NCI-H1436 (cell line): Measurements from ENCODE around the gene RINT1.

Source experiments
- DNase-seq: peaks from one replicate; lab custom pipeline; 2025; lab: John Stamatoyannopoulos, UW

Gene RINT1

DNA sequence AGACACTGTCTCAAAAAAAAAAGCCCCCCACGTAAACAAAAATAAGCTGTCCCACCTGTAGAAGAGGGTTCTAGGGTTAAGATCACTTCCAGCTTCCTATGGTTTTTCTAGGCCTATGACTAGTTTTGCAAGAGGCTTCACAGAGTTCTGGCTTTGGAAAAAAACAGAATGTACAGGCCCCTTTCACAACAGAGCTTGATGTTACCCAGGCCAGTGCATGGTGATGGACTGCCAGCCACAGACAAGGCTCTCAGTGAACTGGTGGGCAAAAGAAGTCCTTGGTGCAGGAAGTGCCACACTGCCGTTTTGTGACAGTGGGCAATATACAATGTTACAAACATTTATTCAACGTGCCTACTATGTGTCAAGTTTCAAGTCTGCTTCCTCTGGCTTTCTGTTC, 67.5 kb downstream of the RINT1 start:
- no peak for DNase-seq

- no peak for DNase-seq
Observed at GRCh38 chr7:105600720-105601550, 68.9 kb downstream of the RINT1 start.

GRCh38 chr7:105602325-105603305, 70.6 kb downstream of the RINT1 start:
- DNase-seq, result no peak

- DNase-seq, result no peak
Observed at GRCh38 chr7:105610165-105610930, 78.3 kb downstream of the RINT1 start.

DNA sequence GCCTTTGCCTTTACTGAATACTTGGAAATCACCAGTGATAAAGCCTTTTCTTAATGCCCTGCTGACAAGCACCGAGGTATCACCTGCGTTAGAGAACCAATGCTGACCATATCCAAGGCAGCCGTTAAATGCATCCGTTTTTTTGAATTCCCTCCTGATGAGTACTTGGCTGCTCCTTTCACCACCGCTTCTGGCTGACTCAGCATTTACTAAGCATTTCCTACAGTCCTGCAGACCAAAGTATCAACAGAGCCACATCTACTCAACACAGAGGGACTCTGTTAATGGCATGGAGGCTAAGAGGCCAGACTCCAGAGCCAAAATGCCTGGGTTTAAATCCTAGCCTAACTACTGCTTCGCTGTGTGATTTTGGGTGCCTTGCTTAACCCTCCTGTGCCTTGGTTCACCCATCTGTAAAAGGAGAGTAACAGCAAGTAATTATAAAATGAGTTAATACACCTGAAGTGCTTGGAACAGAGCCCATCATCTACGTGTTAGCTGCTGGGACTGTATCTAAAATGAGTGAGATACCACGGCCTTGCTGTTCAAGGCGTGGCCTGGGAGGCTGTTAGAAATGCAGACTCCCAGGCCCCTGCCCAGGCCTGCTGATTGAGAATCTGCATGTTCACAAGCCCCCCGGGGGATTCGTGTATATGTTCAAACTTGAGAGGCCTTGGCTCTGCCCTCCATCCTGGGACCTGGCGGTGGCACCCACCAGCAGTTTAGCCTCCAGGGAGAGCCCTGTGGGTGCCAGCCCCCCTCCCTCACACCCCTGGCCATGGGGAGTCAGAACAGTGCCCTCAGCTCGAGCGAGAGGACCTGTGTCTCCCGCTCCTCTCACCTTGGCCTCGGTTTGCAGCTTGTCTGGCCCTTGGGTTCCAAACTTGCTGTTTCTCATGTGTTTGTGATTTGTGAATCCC, 80.1 kb downstream of the RINT1 start:
- DNase-seq, result no peak

- no peak for DNase-seq
Observed at GRCh38 chr7:105612806-105613205, 80.8 kb downstream of the RINT1 start.

DNA sequence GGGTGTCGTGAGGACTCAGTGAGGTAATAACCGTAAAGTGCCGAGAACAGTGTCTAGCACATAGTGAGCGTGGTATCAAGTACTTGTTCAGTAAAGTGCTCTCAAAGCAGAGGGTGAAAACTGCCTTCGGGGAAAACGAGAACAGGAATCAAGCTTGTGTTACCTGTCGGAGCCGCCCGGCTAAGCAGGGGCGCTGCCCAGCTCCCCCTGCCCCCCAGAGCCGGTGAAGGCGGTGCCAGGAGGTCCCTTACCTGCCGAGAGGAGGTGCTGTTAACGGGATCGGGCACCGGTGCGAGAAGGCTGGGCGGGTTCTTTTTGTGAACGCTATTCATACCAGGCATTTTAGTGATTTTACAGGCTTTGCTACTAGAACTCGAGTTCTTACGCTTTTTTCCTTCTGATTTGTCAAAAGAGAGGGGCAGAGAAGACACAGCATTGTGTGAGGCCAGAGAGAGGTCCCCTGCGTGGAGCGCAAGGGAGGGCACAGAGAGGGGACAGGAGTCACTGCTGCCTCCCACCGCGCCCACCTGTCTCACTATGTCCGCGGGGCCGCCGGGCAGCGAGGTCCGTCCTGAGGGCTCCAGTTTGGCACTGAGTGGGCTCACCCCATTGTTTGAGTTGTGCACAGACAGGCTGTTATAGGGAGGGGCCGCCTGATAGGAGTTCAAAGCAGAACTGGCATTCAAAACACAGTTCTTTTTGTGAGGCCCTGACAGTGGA, 81.8 kb downstream of the RINT1 start:
- no peak for DNase-seq

DNA sequence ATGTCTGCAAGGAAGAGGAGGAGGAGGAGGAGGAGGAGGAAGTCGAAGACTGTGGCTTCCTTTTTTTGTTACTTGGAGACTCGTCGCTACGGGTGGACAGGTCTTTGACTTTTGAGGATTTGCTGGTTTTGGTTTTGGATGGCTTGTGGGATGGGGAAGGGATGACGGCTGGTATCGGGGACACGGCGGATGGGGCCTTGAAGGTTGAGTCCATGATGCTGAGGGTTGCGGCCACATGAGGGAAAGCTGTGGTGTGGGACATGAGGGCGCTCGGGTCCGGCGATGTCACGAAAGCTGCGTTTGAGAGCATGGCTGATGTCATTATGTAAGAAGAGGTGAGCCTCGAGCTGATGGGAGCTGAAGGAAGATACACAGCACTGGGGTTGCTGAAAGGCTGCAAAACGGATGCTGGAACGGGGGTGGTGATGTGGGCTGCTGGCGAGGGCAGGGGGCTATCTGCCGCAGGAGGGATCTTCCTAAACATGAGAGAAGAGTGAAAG, 82.4 kb downstream of the RINT1 start:
- DNase-seq, result no peak
